IMR-90 (cell line): Measurements from ENCODE around the gene RBPJ.

Experiments
- CEBPB ChIP-seq: IDR thresholded peaks from 2 replicates; pipeline ENCODE4 v1.6.1; 2012; ENCODE audit warnings: low read depth, low read length, improper control_type of control experiment
- FOS ChIP-seq: fragments of 150-350 bp; IDR thresholded peaks from 2 replicates; pipeline ENCODE4 v1.6.1; 2016; ENCODE audit warnings: low read depth, low read length
- POLR2A ChIP-seq: IDR thresholded peaks from 2 replicates; pipeline ENCODE4 v1.6.1; 2012; ENCODE audit warnings: mild to moderate bottlenecking, low read depth, low read length
- TF ChIP-seq, protein P1 (sequence below): conservative IDR thresholded peaks from 2 replicates; pipeline ENCODE4 v1.5.1; 2012; ENCODE audit warnings: mild to moderate bottlenecking, low read depth, low read length, improper control_type of control experiment

DNA sequence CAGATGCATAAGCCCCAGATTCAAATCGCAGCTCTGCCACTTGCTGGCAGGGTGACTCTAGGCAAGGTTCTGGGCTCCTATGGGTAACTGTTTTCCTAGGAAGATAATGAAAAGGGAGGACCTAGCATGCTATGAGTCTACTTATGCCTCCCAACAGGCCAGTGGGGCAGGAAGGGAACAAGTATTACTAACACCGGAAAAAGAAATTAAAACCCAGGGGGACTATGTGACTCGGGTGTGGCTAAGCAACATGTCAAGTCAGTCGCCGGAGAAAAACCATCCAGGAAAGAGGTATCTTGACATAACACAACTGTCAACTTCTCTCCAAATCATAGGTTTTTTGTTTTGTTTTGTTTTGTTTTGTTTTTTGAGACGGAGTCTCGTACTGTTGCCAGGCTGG lies 45.5 kb upstream of the RBPJ start:
- TF ChIP-seq, protein P1, sequence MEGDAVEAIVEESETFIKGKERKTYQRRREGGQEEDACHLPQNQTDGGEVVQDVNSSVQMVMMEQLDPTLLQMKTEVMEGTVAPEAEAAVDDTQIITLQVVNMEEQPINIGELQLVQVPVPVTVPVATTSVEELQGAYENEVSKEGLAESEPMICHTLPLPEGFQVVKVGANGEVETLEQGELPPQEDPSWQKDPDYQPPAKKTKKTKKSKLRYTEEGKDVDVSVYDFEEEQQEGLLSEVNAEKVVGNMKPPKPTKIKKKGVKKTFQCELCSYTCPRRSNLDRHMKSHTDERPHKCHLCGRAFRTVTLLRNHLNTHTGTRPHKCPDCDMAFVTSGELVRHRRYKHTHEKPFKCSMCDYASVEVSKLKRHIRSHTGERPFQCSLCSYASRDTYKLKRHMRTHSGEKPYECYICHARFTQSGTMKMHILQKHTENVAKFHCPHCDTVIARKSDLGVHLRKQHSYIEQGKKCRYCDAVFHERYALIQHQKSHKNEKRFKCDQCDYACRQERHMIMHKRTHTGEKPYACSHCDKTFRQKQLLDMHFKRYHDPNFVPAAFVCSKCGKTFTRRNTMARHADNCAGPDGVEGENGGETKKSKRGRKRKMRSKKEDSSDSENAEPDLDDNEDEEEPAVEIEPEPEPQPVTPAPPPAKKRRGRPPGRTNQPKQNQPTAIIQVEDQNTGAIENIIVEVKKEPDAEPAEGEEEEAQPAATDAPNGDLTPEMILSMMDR = no peak
- no peak for TF ChIP-seq POLR2A
- TF ChIP-seq FOS = no peak
- no peak for TF ChIP-seq CEBPB
